B cell (primary cell): ENCODE measurements around the gene RCAN1. TPM values are rescaled to one million over a fixed set of nuclear protein-coding genes. Genes with fewer than 3 reads are reported as not detected.

Experiments
- ATAC-seq: fragments of 200-7000 bp; cut with Tn5 transposase; one replicate; pipeline ENCODE4 v1.10.0; 2021; ENCODE audit warnings: low read depth, mild to moderate bottlenecking, moderate number of reproducible peaks, moderate library complexity
- CTCF ChIA-PET: fragments of 350-600 bp; sonication (Branson Sonifier 250); formaldehyde crosslinking; loops from one replicate; lab custom pipeline; 2021; ENCODE audit warnings: antibody characterized with exemption, inconsistent platforms; lab: Charles Lee
- POLR2A ChIA-PET: fragments of 350-600 bp; sonication (Branson Sonifier 250); formaldehyde crosslinking; loops from one replicate; lab custom pipeline; 2021; ENCODE audit warnings: antibody characterized with exemption; lab: Charles Lee
- DNase-seq: peaks from one replicate; pipeline ENCODE4 v3.0.0; 2013
- H2AFZ ChIP-seq: 2 replicates; pipeline ENCODE4 v1.6.1; 2012; ENCODE audit warnings: mild to moderate bottlenecking, low read depth, low read length; ENCODE audit not compliant: insufficient read depth, poor library complexity, severe bottlenecking
- H3K27ac ChIP-seq, 2 donors: 1 replicate in 1 of 2; 2 replicates in 1 of 2; pipeline ENCODE4 v1.5.1; 2012 to 2013; ENCODE audit warnings: low read length in 2 of 2, mild to moderate bottlenecking in 2 of 2, moderate library complexity in 1 of 2
- H3K27me3 ChIP-seq, 4 experiments: fragments of 200-600 bp in 1 of 4; sonication (generic) in 1 of 4; replicated peaks in 1 of 4; 1 replicate in 2 of 4; 2 replicates in 2 of 4; pipeline versions ENCODE4 v1.6.1 to v1.7.0; 2013 to 2016; ENCODE audit warnings: low read length in 3 of 4, mild to moderate bottlenecking in 2 of 4, mixed read lengths in 1 of 4, moderate library complexity in 1 of 4; ENCODE audit not compliant: insufficient read depth in 4 of 4, control insufficient read depth in 3 of 4; ENCODE audit errors: control extremely low read depth in 1 of 4
- H3K36me3 ChIP-seq, 2 experiments: replicated peaks in 1 of 2; 1 replicate in 1 of 2; 2 replicates in 1 of 2; pipeline versions ENCODE4 v1.6.1 to v1.7.1; 2013; ENCODE audit warnings: low read length in 1 of 2; ENCODE audit not compliant: insufficient read depth in 2 of 2, control insufficient read depth in 1 of 2; ENCODE audit errors: control extremely low read depth in 1 of 2, extremely low read depth in 1 of 2
- H3K4me1 ChIP-seq, 2 donors: fragments of 200-600 bp in 1 of 2; sonication (generic) in 1 of 2; 1 replicate in 1 of 2; 2 replicates in 1 of 2; pipeline versions ENCODE4 v1.5.1 to v1.6.1; 2013 to 2017; ENCODE audit warnings: low read length in 2 of 2; ENCODE audit not compliant: control insufficient read depth in 2 of 2, insufficient read depth in 2 of 2
- H3K4me2 ChIP-seq: replicated peaks from 2 replicates; pipeline ENCODE3; 2012; ENCODE audit warnings: mild to moderate bottlenecking, low read depth, low read length; ENCODE audit not compliant: poor library complexity, severe bottlenecking
- H3K4me3 ChIP-seq, 5 experiments: fragments of 200-600 bp in 1 of 5; sonication (generic) in 1 of 5; 1 replicate in 3 of 5; 2 replicates in 2 of 5; pipeline versions ENCODE4 v1.5.1 to v1.7.0; 2011 to 2016; ENCODE audit warnings: low read length in 4 of 5, mild to moderate bottlenecking in 4 of 5, low read depth in 2 of 5, control low read depth in 1 of 5, moderate library complexity in 1 of 5; ENCODE audit not compliant: insufficient read depth in 1 of 5; ENCODE audit errors: control extremely low read depth in 1 of 5, extremely low read depth in 1 of 5
- H3K79me2 ChIP-seq: fragments of 200-600 bp; sonication (generic); one replicate; pipeline ENCODE4 v1.6.0; 2016; ENCODE audit warnings: low read length; ENCODE audit not compliant: control insufficient read depth, insufficient read depth
- H3K9ac ChIP-seq: fragments of 200-600 bp; sonication (generic); 2 replicates; pipeline ENCODE4 v1.6.1; 2017; ENCODE audit warnings: mild to moderate bottlenecking, low read length, moderate library complexity
- H3K9me3 ChIP-seq, 3 donors: one replicate each; pipeline versions ENCODE4 v1.6.1 to v1.7.1; 2013; ENCODE audit warnings: low read length in 2 of 3; ENCODE audit not compliant: control insufficient read depth in 2 of 3, insufficient read depth in 1 of 3; ENCODE audit errors: control extremely low read depth in 1 of 3
- H4K20me1 ChIP-seq: 2 replicates; pipeline ENCODE4 v1.6.0; 2012; ENCODE audit warnings: mild to moderate bottlenecking, low read length; ENCODE audit not compliant: insufficient read depth, control insufficient read depth, poor library complexity, severe bottlenecking
- H3K27ac Mint-ChIP-seq: one replicate; pipeline ENCODE4 v1.8.0; 2021; ENCODE audit warnings: mixed read lengths
- H3K27me3 Mint-ChIP-seq: one replicate; pipeline ENCODE4 v1.8.0; 2021; ENCODE audit warnings: mixed read lengths
- H3K4me1 Mint-ChIP-seq: one replicate; pipeline ENCODE4 v1.8.0; 2021; ENCODE audit warnings: mixed read lengths
- H3K4me3 Mint-ChIP-seq: one replicate; pipeline ENCODE4 v1.8.0; 2021; ENCODE audit warnings: mixed read lengths
- H3K9me3 Mint-ChIP-seq: one replicate; pipeline ENCODE4 v1.8.0; 2022; ENCODE audit warnings: mixed read lengths; ENCODE audit not compliant: insufficient read depth
- EZH2 ChIP-seq: IDR thresholded peaks from 2 replicates; pipeline ENCODE4 v1.6.1; 2012; ENCODE audit warnings: borderline replicate concordance, low read depth, mild to moderate bottlenecking, moderate library complexity, low read length; ENCODE audit not compliant: insufficient read depth, poor library complexity, severe bottlenecking
- WGBS: methylation state at CpG from one replicate; pipeline ENCODE4 v1.1.5; 2013; ENCODE audit warnings: missing lambda C conversion rate; ENCODE audit not compliant: insufficient coverage; 5-methylcytosine and 5-hydroxymethylcytosine counted together
- intact Hi-C: fragments of 100-400 bp; cut with micrococcal nuclease; formaldehyde crosslinking; loops from one replicate; pipeline ENCODE4 v1.10.0; 2022
- polyA plus RNA-seq: library from polyadenylated mRNA; depleted of rRNA; stranded (reverse); fragments of >200 nt; gene quantifications from 2 replicates; pipeline ENCODE4 v1.2.3, GENCODE V29; 2012
- total RNA-seq, 2 donors: library from RNA; stranded (reverse); fragments of 120-200 nt in 1 of 2; gene quantifications; 1 replicate in 1 of 2; 2 replicates in 1 of 2; pipeline versions ENCODE4 v1.2.3 to v1.2.4, GENCODE V29; 2013 to 2022
- TF ChIP-seq, protein P1 (sequence below): fragments of 200-600 bp; IDR thresholded peaks from one replicate; pipeline ENCODE4 v1.8.0; 2022; ENCODE audit warnings: antibody characterized with exemption, mild to moderate bottlenecking

Gene RCAN1
- total and polyA plus RNA-seq, 2 donors (not counting 1 experiment from before 2014, with no cell fraction given) = 0.97 to 4.4 TPM

DNA sequence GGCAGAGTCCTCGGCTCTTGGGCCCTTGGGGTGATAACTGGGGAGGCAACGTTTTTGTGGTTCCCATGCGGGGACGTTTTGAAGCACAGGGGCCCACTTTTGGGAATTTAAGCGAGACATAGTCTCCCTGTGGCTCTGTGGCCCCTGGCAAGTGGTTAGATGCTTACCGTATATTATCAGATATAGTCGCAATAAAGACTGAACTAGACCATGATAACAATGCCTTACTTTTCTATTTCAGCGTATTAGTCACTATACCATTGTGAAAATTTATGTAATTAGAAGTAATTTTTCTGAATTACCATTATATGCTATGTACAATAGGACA lies 538 bp upstream of the RCAN1 start:
- no peak for TF ChIP-seq EZH2
- TF ChIP-seq, protein P1, sequence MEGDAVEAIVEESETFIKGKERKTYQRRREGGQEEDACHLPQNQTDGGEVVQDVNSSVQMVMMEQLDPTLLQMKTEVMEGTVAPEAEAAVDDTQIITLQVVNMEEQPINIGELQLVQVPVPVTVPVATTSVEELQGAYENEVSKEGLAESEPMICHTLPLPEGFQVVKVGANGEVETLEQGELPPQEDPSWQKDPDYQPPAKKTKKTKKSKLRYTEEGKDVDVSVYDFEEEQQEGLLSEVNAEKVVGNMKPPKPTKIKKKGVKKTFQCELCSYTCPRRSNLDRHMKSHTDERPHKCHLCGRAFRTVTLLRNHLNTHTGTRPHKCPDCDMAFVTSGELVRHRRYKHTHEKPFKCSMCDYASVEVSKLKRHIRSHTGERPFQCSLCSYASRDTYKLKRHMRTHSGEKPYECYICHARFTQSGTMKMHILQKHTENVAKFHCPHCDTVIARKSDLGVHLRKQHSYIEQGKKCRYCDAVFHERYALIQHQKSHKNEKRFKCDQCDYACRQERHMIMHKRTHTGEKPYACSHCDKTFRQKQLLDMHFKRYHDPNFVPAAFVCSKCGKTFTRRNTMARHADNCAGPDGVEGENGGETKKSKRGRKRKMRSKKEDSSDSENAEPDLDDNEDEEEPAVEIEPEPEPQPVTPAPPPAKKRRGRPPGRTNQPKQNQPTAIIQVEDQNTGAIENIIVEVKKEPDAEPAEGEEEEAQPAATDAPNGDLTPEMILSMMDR = no peak
- Histone ChIP-seq H3K9ac (peak overlapping the region; percentile 58), H3K27me3 (peaks cover 0 to 7% (median 1%) of the 10 kb centered on the region in 4 experiments), H3K4me3 (peak overlapping the region; percentile 23 to 74 (median 59)), H3K9me3 (no peaks in the 10 kb centered on the region), H3K4me2 (peak overlapping the region; percentile 78), H4K20me1 (no peaks in the 10 kb centered on the region), H3K4me1 (peaks cover 9 to 11% of the 10 kb centered on the region in 2 donors), H3K36me3 (no peaks in the 10 kb centered on the region), H3K79me2 (peaks cover 6% of the 10 kb centered on the region), H2AFZ (peak overlapping the region; percentile 80), H3K27ac (peak overlapping the region in 1 of 2 donors; percentile 71)
- no peak for DNase-seq
- Mint-ChIP-seq H3K27me3 (peaks cover 15% of the 10 kb centered on the region), H3K4me3 (peak overlapping the region; percentile 85), H3K4me1 (peaks cover 16% of the 10 kb centered on the region), H3K9me3 (no peaks in the 10 kb centered on the region), H3K27ac (peak overlapping the region; percentile 84)
- intact Hi-C loops = loop anchor here (1.0 to 10.0 kb wide), 6 partner anchors 15 to 1891 kb away; partner anchors contain the start of genes DOP1B, GART, SON and SYNJ1
- WGBS = 0% methylated on average over 5 of the region's 8 CpGs
- ChIA-PET POLR2A (interaction anchor here (0.6 kb wide), 1 partner anchor 278 kb away, joined by 4 read pairs; no protein-coding TSS in a partner anchor), CTCF (interaction anchor here (0.6 to 3.0 kb wide), 4 partner anchors 13 to 253 kb away, joined by 3 to 22 read pairs (median 10); no protein-coding TSS in a partner anchor)
- peak; percentile 1 for ATAC-seq
